GDM1 (cell line): ENCODE results near the gene NCKAP5.

Experiments
- DNase-seq: peaks from one replicate; lab custom pipeline; 2025; lab: John Stamatoyannopoulos, UW

NCKAP5 gene

DNA sequence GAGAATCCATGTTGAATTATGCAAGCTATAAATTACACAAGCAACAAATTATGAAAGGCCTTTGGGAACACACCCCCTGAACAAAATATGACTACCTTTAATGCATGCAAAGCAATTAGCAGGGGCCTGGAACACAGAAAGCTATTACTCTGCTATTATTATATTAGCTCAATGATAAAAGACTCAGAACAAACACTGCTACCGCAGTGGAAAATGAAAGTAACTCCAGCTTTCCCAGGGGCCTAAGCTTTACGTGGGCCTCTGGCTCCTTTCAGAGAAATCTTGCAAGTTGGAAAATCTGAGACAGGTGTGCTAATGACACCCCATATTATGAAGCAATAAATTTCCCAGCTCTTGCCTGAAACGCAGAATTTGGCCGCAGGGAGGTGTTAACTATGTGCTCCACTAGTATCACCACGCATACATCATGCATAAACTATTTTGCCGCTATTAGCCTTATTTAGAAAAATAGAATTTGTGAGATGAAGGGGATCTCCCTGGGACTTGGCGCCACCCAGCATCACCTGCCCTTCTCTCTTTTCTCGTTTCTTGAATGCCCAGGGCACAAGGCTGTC lies 576.7 kb downstream of the NCKAP5 start:
- DNase-seq = no peak

DNA sequence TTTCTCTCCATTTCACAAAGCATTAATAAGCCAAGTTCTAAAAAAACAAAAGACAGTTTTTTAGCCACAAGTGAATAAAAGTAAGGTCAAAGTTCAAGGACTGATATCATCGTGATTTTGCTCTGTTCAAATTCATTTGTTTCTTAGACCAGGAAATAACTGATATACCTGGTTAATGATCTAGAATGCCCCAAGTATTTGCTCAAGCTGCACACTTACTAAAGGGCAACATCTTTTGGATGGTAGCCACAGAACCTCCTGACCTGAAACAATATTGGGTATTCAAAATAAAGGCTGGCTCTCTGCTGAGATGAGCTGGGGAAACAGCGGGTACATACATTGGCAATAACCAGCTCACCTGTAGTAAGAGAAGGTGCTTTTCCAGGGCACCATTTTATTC lies 583.5 kb downstream of the NCKAP5 start:
- DNase-seq = no peak

DNA sequence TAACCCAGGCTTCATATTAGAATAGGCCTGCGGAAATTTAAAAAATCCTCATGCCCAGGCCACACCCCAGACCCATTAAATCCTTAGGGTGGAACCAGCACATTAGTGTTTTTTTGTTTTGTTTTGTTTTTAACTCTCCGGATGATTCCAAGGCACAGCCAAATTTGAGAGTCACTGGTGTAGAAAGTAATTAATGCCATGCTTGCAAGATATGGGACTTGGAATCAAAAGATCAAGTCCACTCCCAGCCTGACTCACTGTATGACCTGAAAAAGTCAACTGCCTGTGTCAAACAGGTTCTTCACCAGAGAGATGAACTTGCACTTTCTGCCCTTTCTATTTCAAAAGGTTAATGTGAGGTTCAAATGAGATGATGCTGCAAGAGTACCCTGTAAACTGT lies 588.0 kb downstream of the NCKAP5 start:
- DNase-seq = no peak

DNA sequence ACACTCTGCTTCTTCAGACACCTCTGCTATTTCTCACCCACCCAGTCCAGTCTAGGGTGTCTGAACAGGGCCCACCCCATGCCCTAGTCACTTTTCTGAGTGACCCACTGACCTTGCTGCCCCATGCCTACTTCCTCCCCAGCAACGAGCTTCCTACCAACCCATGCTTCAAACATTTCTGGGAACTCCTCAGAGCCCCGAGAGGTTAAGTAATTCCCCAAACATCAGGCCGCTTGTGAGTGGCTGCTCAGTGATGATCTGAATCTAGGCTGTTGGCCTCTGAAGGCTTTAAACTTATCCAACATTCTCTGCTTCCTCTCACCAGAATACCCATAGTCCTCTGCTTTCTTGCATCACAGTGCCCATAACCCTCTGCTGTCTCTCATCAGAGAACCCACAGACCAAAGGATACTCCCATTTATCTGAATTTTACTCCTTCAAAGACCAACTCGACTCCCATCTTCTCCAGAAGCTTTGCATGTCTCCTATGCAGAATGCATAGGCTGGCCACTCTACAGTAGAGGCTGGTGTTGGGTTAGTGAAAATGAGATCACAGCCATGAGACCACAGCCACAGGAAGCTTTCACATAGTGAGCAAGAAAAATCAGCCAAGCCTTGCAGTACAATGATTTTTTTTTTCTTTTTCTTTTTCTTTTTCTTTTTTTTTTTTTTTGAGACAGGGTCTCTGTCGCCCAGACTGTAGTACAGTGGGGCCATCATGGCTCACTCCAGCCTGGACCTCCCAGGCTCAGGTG lies 588.7 kb downstream of the NCKAP5 start:
- no peak for DNase-seq

DNA sequence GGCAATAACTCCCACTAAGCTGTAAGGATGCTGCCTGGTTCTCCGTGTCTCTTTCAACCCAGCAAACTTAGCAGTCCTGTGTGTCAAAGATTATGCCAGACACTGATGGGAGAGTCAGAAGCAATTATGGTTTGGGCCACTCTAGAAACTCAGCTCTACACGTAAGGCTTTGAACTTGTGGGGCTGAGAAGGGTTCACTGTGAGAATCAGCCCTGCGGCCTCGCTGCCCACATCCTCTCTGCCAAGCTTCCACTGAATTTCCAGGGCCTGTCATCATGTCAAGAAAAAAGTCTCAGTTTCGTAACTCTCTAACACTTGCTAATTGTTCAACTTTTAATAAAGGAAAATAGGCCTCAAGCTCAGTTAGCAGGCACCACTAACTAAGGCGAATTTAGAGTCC lies 589.4 kb downstream of the NCKAP5 start:
- no peak for DNase-seq

DNA sequence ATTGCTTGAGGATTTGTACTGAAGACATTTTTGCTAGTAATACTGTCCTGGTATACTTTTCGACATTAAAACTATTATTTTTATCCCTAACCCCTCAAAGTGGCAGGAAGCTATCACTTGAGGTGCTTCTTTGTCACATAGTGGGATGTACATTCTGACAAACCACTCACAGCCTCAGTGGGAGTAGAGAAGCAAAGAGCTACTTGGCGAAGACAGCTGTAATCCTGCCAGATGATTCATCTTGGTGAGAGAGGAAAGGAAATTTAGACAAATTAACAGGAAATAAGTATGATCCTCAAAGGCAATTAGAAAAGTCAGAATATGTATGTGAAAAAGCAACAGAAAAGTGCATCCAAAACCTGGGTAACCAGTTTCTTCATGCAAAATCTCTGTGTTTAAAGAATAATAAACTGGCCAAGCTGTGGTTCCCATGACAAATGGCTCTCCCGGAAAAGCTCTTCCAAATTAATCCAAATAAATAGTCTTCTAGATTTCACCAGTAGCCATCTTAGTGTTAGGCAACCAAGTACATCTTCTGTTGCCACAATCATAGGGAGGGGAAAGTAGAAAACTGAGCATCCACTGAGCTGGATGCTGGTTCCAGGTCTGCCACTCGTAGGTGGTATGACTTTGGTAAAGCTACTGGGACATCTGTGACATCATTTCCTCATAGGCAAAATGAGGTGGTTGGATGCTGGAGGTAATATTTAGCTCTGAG lies 590.3 kb downstream of the NCKAP5 start:
- no peak for DNase-seq

DNA sequence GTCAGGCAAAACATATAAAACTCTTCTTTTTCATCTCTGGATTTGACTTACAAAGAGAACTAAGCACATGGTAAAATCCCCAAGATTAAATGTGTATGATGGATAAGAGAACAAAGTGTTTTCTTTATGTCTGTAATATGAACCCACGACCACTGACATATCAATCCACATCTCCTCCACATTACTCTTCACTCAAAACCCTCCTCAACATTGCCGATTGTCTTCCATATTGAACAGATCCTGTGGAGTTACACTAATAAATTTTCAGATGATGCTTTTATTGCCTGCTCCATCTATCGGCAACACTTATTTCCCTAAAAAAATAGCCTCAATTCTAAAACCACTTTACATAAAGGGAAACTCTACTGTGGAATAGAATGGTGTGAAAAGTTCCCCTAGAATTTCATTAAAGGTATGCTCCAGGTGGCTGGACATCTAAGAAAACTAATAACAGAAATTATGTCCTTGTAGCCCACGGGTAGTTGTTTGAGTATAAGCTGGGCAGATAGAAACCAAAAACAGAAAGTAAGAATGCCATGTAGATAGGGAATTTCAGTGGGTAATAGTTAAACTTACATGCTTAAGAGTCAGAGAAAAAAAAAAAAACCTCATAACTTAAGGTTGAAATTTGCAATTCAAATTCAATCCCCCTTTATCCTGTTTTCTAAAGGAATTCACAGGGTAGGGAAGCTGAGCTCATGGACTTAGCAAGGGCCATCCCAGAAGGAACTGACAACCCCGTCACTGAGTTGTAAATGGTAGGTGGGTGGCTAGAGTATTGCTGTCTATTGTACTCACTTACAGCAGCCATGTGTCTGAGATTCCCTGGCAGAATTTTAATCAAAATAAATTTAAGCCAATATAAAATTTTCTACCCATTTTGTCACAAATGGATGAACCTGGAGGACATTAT lies 592.8 kb downstream of the NCKAP5 start:
- no peak for DNase-seq

DNA sequence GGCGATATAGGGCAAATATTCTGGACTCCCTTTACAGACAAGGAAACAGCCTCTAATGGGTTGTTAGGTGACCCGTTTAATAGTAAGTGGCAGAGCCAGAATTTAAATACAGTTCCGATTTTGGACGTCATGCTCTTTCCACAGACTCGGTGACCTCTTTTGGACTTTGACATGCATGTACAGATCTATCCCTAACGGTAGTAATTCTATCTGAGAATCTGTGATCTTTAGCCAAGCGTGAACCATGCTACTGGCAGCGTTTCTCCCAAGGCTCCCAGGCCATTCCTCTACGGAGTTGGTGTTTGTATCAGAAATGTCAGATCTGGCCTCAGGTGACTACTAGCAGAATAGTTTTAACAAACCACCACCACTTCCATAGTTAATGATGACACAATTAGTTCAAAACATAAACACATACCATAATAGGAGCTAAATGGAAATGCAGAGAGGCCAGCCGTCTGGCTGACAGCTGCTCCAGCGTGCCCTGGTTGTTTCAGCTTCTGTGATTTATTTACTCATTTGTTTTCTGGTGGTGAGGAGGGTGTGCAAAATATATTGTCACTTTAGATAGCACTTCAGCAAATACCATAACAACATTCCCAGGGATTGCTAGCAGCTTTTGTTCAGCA lies 593.7 kb downstream of the NCKAP5 start:
- DNase-seq = no peak

DNA sequence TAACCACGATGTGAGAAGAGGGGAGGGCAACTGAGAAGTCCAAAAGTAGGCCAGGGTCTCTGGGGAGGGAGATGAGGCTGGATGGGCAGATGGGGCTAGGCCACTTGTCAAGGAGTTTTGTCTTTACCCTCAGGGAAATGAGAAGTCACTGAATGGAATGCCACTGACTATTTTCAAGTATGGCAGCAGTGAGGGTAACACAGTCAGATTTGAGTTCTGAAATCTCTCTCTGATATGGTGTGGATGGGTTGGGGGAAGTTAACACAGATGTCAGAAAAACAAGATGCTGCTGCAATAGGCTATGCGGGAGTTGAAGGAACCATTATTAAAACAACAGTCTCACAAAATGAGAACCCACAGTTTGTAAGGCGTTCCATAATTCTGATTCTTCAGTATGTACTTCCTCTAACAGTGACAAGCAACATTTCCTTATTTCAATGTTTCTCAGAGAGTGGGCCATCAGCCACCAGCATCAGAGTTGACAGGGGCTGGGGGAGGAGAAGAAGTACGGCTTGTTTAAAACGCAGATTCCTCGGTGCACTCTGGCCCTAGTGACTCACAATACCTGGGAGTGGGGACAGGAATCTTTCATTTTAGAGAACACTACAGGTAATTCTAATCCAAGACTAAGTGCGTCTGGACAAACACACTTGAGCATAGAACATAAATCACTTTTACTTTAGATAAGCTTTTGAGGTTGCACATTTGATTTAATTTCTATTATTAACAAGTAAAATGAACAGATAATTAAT lies 596.8 kb downstream of the NCKAP5 start:
- no peak for DNase-seq

DNA sequence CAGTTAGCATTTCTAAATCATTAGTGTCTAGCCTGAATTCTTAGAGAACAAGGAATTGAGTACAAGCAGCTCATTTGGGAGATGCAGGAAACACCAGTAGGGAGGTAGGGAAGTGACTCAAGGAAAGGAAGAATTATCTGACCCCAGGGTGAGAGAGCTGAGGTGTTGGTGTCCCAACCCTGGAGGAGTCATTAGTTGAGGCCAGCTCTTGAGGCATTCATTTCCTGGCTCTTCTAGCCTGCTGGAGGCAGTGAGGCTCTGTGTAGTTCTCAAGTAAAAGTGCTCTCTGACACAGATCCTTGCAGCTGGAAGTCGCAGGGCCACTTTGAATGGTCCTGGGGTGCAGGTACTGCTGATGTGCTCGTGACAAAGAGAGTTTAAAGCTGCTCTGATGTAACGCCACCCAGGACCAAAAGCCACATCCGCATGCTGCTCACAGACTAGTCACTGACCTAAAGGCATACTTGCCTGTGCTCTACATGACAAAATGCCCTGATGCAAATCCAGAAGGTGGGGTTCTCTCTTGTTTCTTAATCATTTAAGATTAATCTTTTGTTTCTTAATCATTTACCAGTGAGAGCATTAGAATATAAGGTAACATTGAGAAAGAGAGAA lies 598.8 kb downstream of the NCKAP5 start:
- no peak for DNase-seq

DNA sequence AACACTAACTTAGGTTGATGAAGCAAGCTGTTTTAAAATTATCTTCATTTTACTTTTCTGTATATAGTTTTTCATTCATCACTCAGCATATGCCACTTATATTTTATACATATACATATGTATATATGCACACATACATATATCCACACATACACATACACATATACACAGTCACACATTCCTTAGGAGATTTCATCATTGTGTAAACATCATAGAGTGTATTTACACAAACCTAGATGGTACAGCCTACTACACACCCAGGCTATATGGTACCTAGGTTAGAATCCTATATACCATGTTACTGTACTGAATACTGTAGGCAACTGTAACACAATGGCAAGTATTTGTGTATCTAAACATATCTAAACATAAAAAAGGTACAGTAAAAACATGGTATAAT lies 602.8 kb downstream of the NCKAP5 start:
- DNase-seq = no peak

DNA sequence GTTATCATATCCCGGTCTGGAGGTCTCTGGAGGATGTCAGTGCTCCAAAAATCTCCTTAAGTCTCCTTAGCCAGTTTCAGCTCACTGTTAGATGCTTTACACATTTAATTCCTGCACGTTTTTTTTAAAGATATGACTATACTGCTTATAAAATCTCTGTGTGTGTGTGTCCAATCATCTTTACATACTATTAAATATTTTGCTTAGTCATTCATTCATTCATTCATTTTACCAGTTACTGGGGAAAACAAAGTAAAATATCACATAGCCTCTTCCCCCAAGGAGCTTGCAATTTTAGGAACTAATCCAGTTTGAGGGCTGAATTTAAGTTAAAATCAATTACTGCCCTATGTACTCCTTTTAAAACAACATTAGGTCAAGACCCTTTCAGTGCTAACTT lies 605.1 kb downstream of the NCKAP5 start:
- no peak for DNase-seq

DNA sequence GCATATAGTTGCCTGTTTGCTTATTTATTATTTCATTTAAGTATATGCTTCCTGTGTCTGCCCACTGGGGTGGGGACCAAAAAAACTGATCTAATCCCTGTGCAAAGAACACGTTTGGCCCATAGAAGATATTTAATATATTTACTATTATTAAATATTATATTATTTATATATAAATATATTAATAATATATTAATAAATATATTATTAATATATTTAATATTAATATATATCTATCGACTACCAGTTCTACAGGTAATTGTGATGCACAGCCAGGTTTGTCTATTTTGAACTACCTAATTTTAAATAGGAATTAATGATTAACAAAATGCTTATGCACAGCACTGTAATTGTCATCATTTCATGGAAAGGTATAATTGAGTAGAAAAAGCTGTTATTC lies 609.4 kb downstream of the NCKAP5 start:
- no peak for DNase-seq

DNA sequence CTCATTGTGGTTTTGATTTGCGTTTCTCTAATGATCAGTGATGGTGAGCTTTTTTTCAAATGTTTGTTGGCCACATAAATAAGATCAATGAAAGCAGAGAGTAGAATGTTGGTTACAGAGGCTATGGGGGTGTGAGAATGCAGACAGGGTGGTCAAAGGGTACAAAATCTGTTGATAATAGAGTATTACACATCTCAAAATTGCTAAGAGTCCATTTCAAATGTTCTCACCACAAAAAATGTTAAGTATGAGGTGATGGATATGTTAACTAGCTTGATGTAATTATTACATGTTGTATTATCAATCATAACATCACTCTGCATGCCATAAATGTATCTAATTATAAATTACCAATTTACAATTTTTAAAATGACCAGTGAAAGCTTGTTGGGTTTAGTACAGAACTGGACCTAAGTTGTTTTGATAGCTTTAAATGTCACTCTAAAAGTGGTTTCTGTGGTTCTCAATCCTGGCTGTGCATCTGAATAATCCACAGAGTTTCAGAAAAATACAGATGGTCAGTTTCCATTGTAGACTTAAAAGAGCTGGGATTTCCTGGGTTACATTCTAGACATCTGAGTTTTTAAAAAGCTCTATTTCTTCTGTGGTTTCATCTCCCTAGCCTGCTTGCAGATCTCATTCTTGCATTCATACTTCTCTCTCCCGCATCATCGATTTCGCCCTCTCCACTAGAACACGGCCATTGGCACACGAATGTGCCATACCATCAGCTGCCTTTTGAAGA lies 612.2 kb downstream of the NCKAP5 start:
- no peak for DNase-seq

DNA sequence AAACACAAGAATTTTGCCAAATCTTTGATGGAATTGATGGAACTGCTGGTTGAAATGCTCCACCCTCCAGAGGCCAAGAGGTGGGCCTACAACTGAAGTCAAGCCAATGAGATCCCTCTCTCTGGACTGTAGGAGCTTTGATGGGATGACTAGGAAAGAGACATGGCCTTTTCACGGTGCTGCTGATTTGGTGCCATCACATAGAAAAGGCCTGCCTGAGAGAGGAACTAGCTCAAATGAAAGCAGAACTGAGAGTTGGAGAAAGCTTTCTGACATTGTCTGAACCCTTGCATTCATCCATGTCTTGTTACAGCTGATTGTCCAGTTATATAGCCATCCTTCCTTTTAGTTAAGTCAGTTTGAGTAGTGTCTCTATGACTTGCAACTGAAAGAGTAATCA lies 614.5 kb downstream of the NCKAP5 start:
- DNase-seq = no peak

DNA sequence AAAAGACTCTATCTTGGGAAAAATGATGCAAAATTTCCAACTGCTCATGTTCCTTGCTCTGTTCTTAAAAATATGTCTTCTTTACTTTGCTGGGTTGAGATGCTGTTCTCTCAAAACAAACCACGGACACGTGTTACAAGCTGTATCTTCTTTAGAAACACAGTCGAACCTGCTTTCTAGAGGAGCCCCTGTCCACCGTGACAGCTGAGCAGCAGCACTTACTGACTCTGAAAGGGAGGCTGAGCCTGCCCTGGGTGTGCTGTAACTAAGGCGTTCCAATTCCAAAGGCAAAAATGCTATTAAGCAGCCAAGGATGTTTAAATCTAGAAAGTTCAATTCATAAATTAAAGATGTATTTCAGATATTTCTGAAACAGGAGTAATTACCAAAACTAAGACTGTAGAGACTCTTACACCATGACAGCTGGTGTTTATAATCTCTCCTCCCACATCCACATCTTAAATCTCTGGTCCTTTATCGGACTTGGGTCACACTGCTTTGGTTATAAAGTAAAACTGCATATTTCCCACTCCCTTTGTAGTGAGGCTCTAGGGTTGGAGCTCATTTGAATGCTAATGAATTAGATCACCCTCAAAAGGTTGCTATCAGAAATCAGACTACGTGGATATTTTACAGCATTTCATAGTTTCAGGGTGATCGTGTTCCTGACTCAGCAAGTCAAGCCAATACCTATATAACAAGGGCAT lies 617.1 kb downstream of the NCKAP5 start:
- no peak for DNase-seq

DNA sequence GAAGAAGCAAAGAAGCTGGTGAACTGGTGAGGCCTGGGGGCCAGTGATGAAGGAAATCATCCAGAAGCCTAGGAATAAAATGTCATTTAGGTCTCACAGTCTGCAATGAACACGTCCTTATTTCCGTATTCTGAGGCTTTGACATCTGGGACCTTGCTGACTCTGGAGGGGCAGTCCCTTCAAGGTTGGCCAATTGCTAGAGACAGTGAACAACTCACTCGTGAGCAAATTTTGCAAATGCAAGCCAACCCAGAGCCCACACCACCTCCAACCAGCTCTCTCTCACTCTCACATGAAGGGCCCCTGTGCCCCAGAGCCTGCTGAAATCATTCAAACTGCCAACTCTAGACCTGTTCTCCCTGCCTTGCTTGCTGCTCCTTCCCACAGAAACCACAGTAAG lies 619.2 kb downstream of the NCKAP5 start:
- no peak for DNase-seq

DNA sequence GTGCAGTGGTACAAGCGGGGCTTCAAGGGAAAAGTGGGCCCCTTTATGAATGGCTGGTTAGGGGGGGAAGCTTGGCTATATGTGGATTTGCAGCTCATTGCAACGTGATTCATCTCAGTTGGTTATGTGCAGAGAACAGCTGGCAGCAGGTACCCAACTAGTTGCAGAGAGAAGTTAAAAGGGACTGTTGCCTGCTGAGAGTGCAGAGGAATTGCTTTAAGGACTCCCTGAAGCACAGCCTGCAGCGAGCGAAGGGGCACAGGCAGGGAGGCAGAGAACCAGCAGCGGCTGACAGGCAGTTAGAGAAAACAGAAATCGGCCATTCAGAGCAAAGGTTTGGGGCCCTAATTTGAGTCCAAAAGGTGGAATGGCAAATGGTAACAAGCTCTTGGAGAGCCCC lies 620.1 kb downstream of the NCKAP5 start:
- no peak for DNase-seq

DNA sequence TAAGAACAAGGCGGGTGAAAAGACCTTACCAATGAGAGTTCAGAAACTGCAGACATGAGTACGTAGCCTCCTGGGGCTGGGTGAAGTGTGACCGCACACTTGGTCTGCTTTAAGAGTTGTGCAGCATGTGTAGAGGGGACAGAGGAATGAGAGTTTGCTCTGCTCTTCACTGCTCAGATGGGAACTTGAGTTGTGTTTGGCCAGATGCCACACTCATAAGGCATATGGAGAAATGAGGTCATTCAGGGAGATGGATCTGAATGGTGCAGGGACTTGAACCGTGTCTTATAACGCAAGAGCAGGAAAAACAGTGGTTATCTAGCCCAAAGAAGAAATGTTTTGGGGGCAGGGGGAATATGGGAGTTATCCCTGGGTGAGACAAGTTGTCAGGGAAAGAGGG lies 624.4 kb downstream of the NCKAP5 start:
- no peak for DNase-seq
